Neural progenitor cell (in vitro differentiated cells): ENCODE data around the gene CRACR2B. TPM values are rescaled to one million over a fixed set of nuclear protein-coding genes. Genes with fewer than 3 reads are reported as not detected.

ENCODE experiments used
- DNase-seq: peaks from one replicate; pipeline ENCODE4 v3.0.0-alpha.2; 2016; ENCODE audit warnings: low spot score
- H2AFZ ChIP-seq: fragments of 200-600 bp; sonication (generic); replicated peaks from 2 replicates; pipeline ENCODE4 v1.6.1; 2016; ENCODE audit warnings: antibody characterized with exemption
- H3F3A ChIP-seq: fragments of 200-600 bp; sonication (generic); 2 replicates; pipeline ENCODE4 v1.6.1; 2016; ENCODE audit warnings: antibody characterized with exemption, low read depth
- H3K27ac ChIP-seq: fragments of 200-600 bp; sonication (generic); 2 replicates; pipeline ENCODE4 v1.5.1; 2016; ENCODE audit warnings: mild to moderate bottlenecking
- H3K27me3 ChIP-seq: fragments of 200-600 bp; sonication (generic); 2 replicates; pipeline ENCODE4 v1.6.1; 2016; ENCODE audit warnings: mild to moderate bottlenecking, moderate library complexity
- H3K36me3 ChIP-seq: fragments of 200-600 bp; sonication (generic); 2 replicates; pipeline ENCODE4 v1.5.1; 2016
- H3K4me1 ChIP-seq: fragments of 200-600 bp; sonication (generic); 2 replicates; pipeline ENCODE4 v1.6.1; 2016; ENCODE audit warnings: mixed run types
- H3K4me2 ChIP-seq: fragments of 200-600 bp; sonication (generic); 2 replicates; pipeline ENCODE4 v1.6.1; 2016
- H3K4me3 ChIP-seq: fragments of 200-600 bp; sonication (generic); 2 replicates; pipeline ENCODE4 v1.5.1; 2016
- H3K79me2 ChIP-seq: fragments of 200-600 bp; sonication (generic); 2 replicates; pipeline ENCODE4 v1.6.1; 2016; ENCODE audit warnings: low read depth
- H3K9ac ChIP-seq: fragments of 200-600 bp; sonication (generic); 2 replicates; pipeline ENCODE4 v1.6.1; 2016
- H3K9me3 ChIP-seq: fragments of 200-600 bp; sonication (generic); 2 replicates; pipeline ENCODE4 v1.5.1; 2016; ENCODE audit warnings: low read depth
- H4K20me1 ChIP-seq: fragments of 200-600 bp; sonication (generic); 2 replicates; pipeline ENCODE4 v1.6.1; 2016; ENCODE audit warnings: low read depth
- H3K27ac Mint-ChIP-seq: 3 replicates; pipeline ENCODE4 v1.8.0; 2021; ENCODE audit warnings: mixed read lengths
- H3K27me3 Mint-ChIP-seq: 2 replicates; pipeline ENCODE4 v1.8.0; 2022; ENCODE audit warnings: low read depth, mild to moderate bottlenecking, inconsistent platforms, moderate library complexity, mixed read lengths; ENCODE audit not compliant: insufficient read depth
- H3K36me3 Mint-ChIP-seq: 3 replicates; pipeline ENCODE4 v1.8.0; 2021; ENCODE audit warnings: mixed read lengths
- H3K4me1 Mint-ChIP-seq: 3 replicates; pipeline ENCODE4 v1.8.0; 2021; ENCODE audit warnings: mixed read lengths
- H3K4me3 Mint-ChIP-seq: 3 replicates; pipeline ENCODE4 v1.8.0; 2021; ENCODE audit warnings: mild to moderate bottlenecking, moderate library complexity, mixed read lengths
- H3K9me3 Mint-ChIP-seq: 3 replicates; pipeline ENCODE4 v1.8.0; 2020; ENCODE audit warnings: mixed read lengths
- CTCF ChIP-seq: fragments of 200-600 bp; sonication (generic); IDR thresholded peaks from 2 replicates; pipeline ENCODE4 v1.5.1; 2017; ENCODE audit warnings: antibody characterized with exemption, mild to moderate bottlenecking
- EZH2 ChIP-seq: fragments of 200-600 bp; sonication (generic); IDR thresholded peaks from 2 replicates; pipeline ENCODE4 v1.6.1; 2017; ENCODE audit warnings: antibody characterized with exemption, mild to moderate bottlenecking, moderate library complexity
- EZH2phosphoT487 ChIP-seq: fragments of 200-600 bp; sonication (generic); IDR thresholded peaks from 2 replicates; pipeline ENCODE4 v1.6.1; 2017; ENCODE audit warnings: antibody characterized with exemption
- small RNA-seq: library from RNA; depleted of rRNA; stranded (forward); fragments of <200 nt; gene quantifications from one replicate; pipeline ENCODE3, GENCODE V24; 2015
- total RNA-seq: library from RNA; depleted of rRNA; stranded (reverse); fragments of >200 nt; gene quantifications from 2 replicates; pipeline ENCODE4 v1.2.3, GENCODE V29; 2015; ENCODE audit warnings: low replicate concordance

CRACR2B gene
- total RNA-seq, 1 donor from 2014 or later: 3.9 TPM

GRCh38 chr11:876545-876944 is 48.8 kb downstream of the CRACR2B start:
- no peaks in the 10 kb centered on the region for H3K4me1 Mint-ChIP-seq

GRCh38 chr11:877565-877964 is 49.8 kb downstream of the CRACR2B start:
- Histone ChIP-seq H3K27ac (no peak overlapping the region), H3F3A (no peaks in the 10 kb centered on the region), H4K20me1 (peaks cover 1% of the 10 kb centered on the region), H3K4me2 (no peak overlapping the region), H3K27me3 (no peaks in the 10 kb centered on the region), H3K4me1 (no peaks in the 10 kb centered on the region), H3K9ac (no peak overlapping the region), H2AFZ (no peak overlapping the region), H3K4me3 (no peak overlapping the region), H3K9me3 (no peaks in the 10 kb centered on the region), H3K79me2 (no peaks in the 10 kb centered on the region), H3K36me3 (no peaks in the 10 kb centered on the region)
- no peak for TF ChIP-seq CTCF
- no peak for TF ChIP-seq EZH2
- no peak for TF ChIP-seq EZH2phosphoT487
- no peaks in the 10 kb centered on the region for H3K9me3 Mint-ChIP-seq
- H3K4me1 Mint-ChIP-seq: no peaks in the 10 kb centered on the region
- peaks cover 25% of the 10 kb centered on the region for H3K36me3 Mint-ChIP-seq
- no peak overlapping the region for H3K4me3 Mint-ChIP-seq
- H3K27me3 Mint-ChIP-seq: peaks cover 11% of the 10 kb centered on the region
- no peak overlapping the region for H3K27ac Mint-ChIP-seq
- DNase-seq: peak; percentile 48

More at GRCh38 chr11:876545-876944, 48.8 kb downstream of the CRACR2B start:
- H4K20me1 ChIP-seq: peaks cover 4% of the 10 kb centered on the region
- TF ChIP-seq EZH2phosphoT487 (no peak), EZH2 (no peak), CTCF (no peak)
- no peak overlapping the region for H3K27ac ChIP-seq
- H3K4me1 ChIP-seq: no peaks in the 10 kb centered on the region
- no peak overlapping the region for H3K9ac ChIP-seq
- DNase-seq: no peak
- Mint-ChIP-seq H3K9me3 (no peaks in the 10 kb centered on the region), H3K27me3 (peaks cover 13% of the 10 kb centered on the region), H3K4me3 (no peak overlapping the region), H3K36me3 (peaks cover 19% of the 10 kb centered on the region), H3K27ac (no peak overlapping the region)
- H3K4me2 ChIP-seq: no peak overlapping the region
- H3K27me3 ChIP-seq: no peaks in the 10 kb centered on the region
- H3K9me3 ChIP-seq: no peaks in the 10 kb centered on the region
- no peaks in the 10 kb centered on the region for H3K79me2 ChIP-seq
- H3K36me3 ChIP-seq: no peaks in the 10 kb centered on the region
- no peaks in the 10 kb centered on the region for H3F3A ChIP-seq
- no peak overlapping the region for H3K4me3 ChIP-seq
- H2AFZ ChIP-seq: no peak overlapping the region

- Histone ChIP-seq H3K27ac (no peak overlapping the region), H3K79me2 (no peaks in the 10 kb centered on the region), H4K20me1 (no peaks in the 10 kb centered on the region), H3K4me1 (no peaks in the 10 kb centered on the region), H3K27me3 (no peaks in the 10 kb centered on the region), H3K9me3 (no peaks in the 10 kb centered on the region), H3K9ac (no peak overlapping the region), H3F3A (no peaks in the 10 kb centered on the region), H3K36me3 (no peaks in the 10 kb centered on the region), H3K4me2 (no peak overlapping the region), H2AFZ (no peak overlapping the region), H3K4me3 (no peak overlapping the region)
- no peak for DNase-seq
- H3K4me1 Mint-ChIP-seq: no peaks in the 10 kb centered on the region
- peaks cover 8% of the 10 kb centered on the region for H3K27me3 Mint-ChIP-seq
- H3K27ac Mint-ChIP-seq: no peak overlapping the region
- TF ChIP-seq EZH2 (no peak), CTCF (no peak), EZH2phosphoT487 (no peak)
- peaks cover 22% of the 10 kb centered on the region for H3K36me3 Mint-ChIP-seq
- no peaks in the 10 kb centered on the region for H3K9me3 Mint-ChIP-seq
- no peak overlapping the region for H3K4me3 Mint-ChIP-seq
Measured at GRCh38 chr11:880447-880846, 52.7 kb downstream of the CRACR2B start.

Small RNA genes lying within 50 kb of the gene (small RNA-seq; reads per million reads assigned to genes)
- not detected for gene SNORA52

Other genes with a start within 250 kb of the CRACR2B start
- gene IRF7, start 212.0 kb upstream of the CRACR2B start, total RNA-seq: 4.3 and 18.4 TPM in 2 replicates
- not detected in 2 replicates for gene CDHR5, start 203.0 kb upstream of the CRACR2B start, total RNA-seq
- gene SCT, start 200.7 kb upstream of the CRACR2B start, total RNA-seq: not detected in 2 replicates
- 0.97 and 6.6 TPM in 2 replicates for gene DRD4, start 190.7 kb upstream of the CRACR2B start, total RNA-seq
- 38.4 and 66.4 TPM in 2 replicates for gene DEAF1, start 132.7 kb upstream of the CRACR2B start, total RNA-seq
- gene TMEM80, start 132.1 kb upstream of the CRACR2B start, total RNA-seq: 38.7 and 42.7 TPM in 2 replicates
- 3.3 and 11.0 TPM in 2 replicates for gene EPS8L2, start 121.7 kb upstream of the CRACR2B start, total RNA-seq
- 101 and 114 TPM in 2 replicates for gene TALDO1, start 80.5 kb upstream of the CRACR2B start, total RNA-seq
- 24.1 and 52.9 TPM in 2 replicates for gene GATD1, start 50.4 kb upstream of the CRACR2B start, total RNA-seq
- gene CEND1, start 37.8 kb upstream of the CRACR2B start, total RNA-seq: 0.94 and 1.9 TPM in 2 replicates
- 11.0 and 38.4 TPM in 2 replicates for gene SLC25A22, start 29.6 kb upstream of the CRACR2B start, total RNA-seq
- gene PIDD1, start 22.7 kb upstream of the CRACR2B start, total RNA-seq: 4.8 and 34.6 TPM in 2 replicates
- 418 and 629 TPM in 2 replicates for gene RPLP2, start 18.0 kb upstream of the CRACR2B start, total RNA-seq
- 2.6 and 20.9 TPM in 2 replicates for gene PNPLA2, start 9.0 kb upstream of the CRACR2B start, total RNA-seq
- 37.4 and 82.2 TPM in 2 replicates for gene CD151, start 5.0 kb downstream of the CRACR2B start, total RNA-seq
- gene POLR2L, start 14.6 kb downstream of the CRACR2B start, total RNA-seq: 12.9 and 27.5 TPM in 2 replicates
- 19.6 and 58.2 TPM in 2 replicates for gene TSPAN4, start 14.9 kb downstream of the CRACR2B start, total RNA-seq
- 56.6 and 62.9 TPM in 2 replicates for gene CHID1, start 82.9 kb downstream of the CRACR2B start, total RNA-seq
- gene AP2A2, start 98.0 kb downstream of the CRACR2B start, total RNA-seq: 50.4 and 67.5 TPM in 2 replicates
- gene MUC6, start 208.8 kb downstream of the CRACR2B start, total RNA-seq: not detected in 2 replicates
- gene MUC2, start 247.0 kb downstream of the CRACR2B start, total RNA-seq: not detected in 2 replicates